ENCODE data around the gene ATP1B4.

The ATP1B4 gene

GRCh38 chrX:120321520-120322281 lies 40.2 kb upstream of the ATP1B4 start:
- H2AFZ ChIP-seq (ENCODE audit: low read length) = no peak overlapping the region
- no peak overlapping the region for H4K8ac ChIP-seq (ENCODE audit: low read depth, low read length)
- no peak overlapping the region for H3K14ac ChIP-seq (ENCODE audit: low read length)
- no peak overlapping the region for H3K4me2 ChIP-seq (ENCODE audit: insufficient read depth, low read length, poor library complexity, severe bottlenecking)
- H2BK12ac ChIP-seq (ENCODE audit: low read length) = no peak overlapping the region
- H3K4me3 ChIP-seq (ENCODE audit: low read length in 2 of 2) = no peak overlapping the region
- peaks cover 0 to 31% (median 0%) of the 10 kb centered on the region in 3 experiments for H3K27me3 ChIP-seq (ENCODE audit: control insufficient read depth in 3 of 3, insufficient read depth in 3 of 3, low read depth in 1 of 3, low read length in 3 of 3)
- H3K4me1 ChIP-seq (ENCODE audit: control insufficient read depth in 2 of 2, insufficient read depth in 1 of 2, low read depth in 1 of 2, low read length in 2 of 2) = no peaks in the 10 kb centered on the region
- H3K9ac ChIP-seq (ENCODE audit: low read depth, low read length, poor library complexity) = no peak overlapping the region
- H3K36me3 ChIP-seq (replicated peaks in 1 of 2; ENCODE audit: control insufficient read depth in 2 of 2, insufficient read depth in 2 of 2, low read length in 2 of 2) = no peaks in the 10 kb centered on the region
- no peak for DNase-seq (ENCODE audit: low spot score)
- no peak overlapping the region for H3K4ac ChIP-seq (ENCODE audit: low read length)
- H2AK5ac ChIP-seq (ENCODE audit: low read depth, low read length) = no peak overlapping the region
- no peak overlapping the region for H3K18ac ChIP-seq (ENCODE audit: low read length)
- no CpG with 5 or more reads among the region's 4 CpGs for WGBS, 2 donors (ENCODE audit: extremely low coverage in 2 of 2, insufficient read length in 2 of 2, insufficient replicate concordance in 1 of 2)
- no peak overlapping the region for H2BK5ac ChIP-seq (ENCODE audit: low read length)
- H2BK120ac ChIP-seq (ENCODE audit: low read depth, low read length) = no peak overlapping the region
- no peaks in the 10 kb centered on the region for H3K9me3 ChIP-seq (replicated peaks in 1 of 2; ENCODE audit: control insufficient read depth in 2 of 2, insufficient read depth in 1 of 2, low read depth in 1 of 2, low read length in 2 of 2)
- no peak overlapping the region for H2BK15ac ChIP-seq (ENCODE audit: low read length)
- no peak overlapping the region for H4K91ac ChIP-seq (ENCODE audit: low read depth, low read length, poor library complexity)
- no peak overlapping the region for H3K27ac ChIP-seq (replicated peaks; ENCODE audit: low read length)
- no peaks in the 10 kb centered on the region for H3K79me1 ChIP-seq (ENCODE audit: low read depth, low read length)
- H3K23ac ChIP-seq (ENCODE audit: low read depth, low read length, poor library complexity) = no peak overlapping the region

- DNase-seq (ENCODE audit: low spot score) = no peak
- no peak overlapping the region for H4K91ac ChIP-seq (ENCODE audit: low read depth, low read length, poor library complexity)
- H2BK120ac ChIP-seq (ENCODE audit: low read depth, low read length) = no peak overlapping the region
- WGBS, 2 donors (ENCODE audit: extremely low coverage in 2 of 2, insufficient read length in 2 of 2, insufficient replicate concordance in 1 of 2) = no CpG with 5 or more reads among the region's 2 CpGs
- H3K9ac ChIP-seq (ENCODE audit: low read depth, low read length, poor library complexity) = no peak overlapping the region
- H3K23ac ChIP-seq (ENCODE audit: low read depth, low read length, poor library complexity) = no peak overlapping the region
- H3K4me3 ChIP-seq (ENCODE audit: low read length in 2 of 2) = no peak overlapping the region
- no peak overlapping the region for H2AK5ac ChIP-seq (ENCODE audit: low read depth, low read length)
- no peak overlapping the region for H3K4ac ChIP-seq (ENCODE audit: low read length)
- H3K27me3 ChIP-seq (ENCODE audit: control insufficient read depth in 3 of 3, insufficient read depth in 3 of 3, low read depth in 1 of 3, low read length in 3 of 3) = no peaks in the 10 kb centered on the region
- no peaks in the 10 kb centered on the region for H3K79me1 ChIP-seq (ENCODE audit: low read depth, low read length)
- H4K8ac ChIP-seq (ENCODE audit: low read depth, low read length) = no peak overlapping the region
- H3K9me3 ChIP-seq (replicated peaks in 1 of 2; ENCODE audit: control insufficient read depth in 2 of 2, insufficient read depth in 1 of 2, low read depth in 1 of 2, low read length in 2 of 2) = no peaks in the 10 kb centered on the region
- no peaks in the 10 kb centered on the region for H3K4me1 ChIP-seq (ENCODE audit: control insufficient read depth in 2 of 2, insufficient read depth in 1 of 2, low read depth in 1 of 2, low read length in 2 of 2)
- H3K18ac ChIP-seq (ENCODE audit: low read length) = no peak overlapping the region
- H2BK12ac ChIP-seq (ENCODE audit: low read length) = no peak overlapping the region
- no peak overlapping the region for H3K14ac ChIP-seq (ENCODE audit: low read length)
- H2BK15ac ChIP-seq (ENCODE audit: low read length) = no peak overlapping the region
- H3K4me2 ChIP-seq (ENCODE audit: insufficient read depth, low read length, poor library complexity, severe bottlenecking) = no peak overlapping the region
- H2AFZ ChIP-seq (ENCODE audit: low read length) = no peak overlapping the region
- no peak overlapping the region for H3K27ac ChIP-seq (replicated peaks; ENCODE audit: low read length)
- H2BK5ac ChIP-seq (ENCODE audit: low read length) = no peak overlapping the region
- H3K36me3 ChIP-seq (replicated peaks in 1 of 2; ENCODE audit: control insufficient read depth in 2 of 2, insufficient read depth in 2 of 2, low read length in 2 of 2) = no peaks in the 10 kb centered on the region
Observed at GRCh38 chrX:120331116-120331515, 30.8 kb upstream of the ATP1B4 start.

DNA sequence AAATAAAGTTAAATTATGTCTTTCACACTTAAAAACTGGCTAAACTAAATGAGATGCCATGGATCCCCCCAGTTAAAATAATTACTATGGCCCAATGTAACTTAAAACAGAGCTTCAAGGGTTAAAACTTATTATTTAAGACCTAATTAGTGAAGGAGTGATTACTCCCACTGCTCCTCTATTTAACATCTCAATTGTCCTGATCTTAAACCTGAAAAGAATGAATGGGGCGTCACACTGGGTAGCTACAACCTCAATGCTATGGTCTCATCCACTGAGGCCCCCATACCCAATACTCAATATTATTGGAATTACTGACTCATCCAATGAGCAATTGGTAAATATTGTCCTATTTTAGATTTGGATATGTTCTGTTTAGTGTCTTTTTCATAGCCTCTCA lies 29.5 kb upstream of the ATP1B4 start:
- Histone ChIP-seq H3K4me2 (ENCODE audit: insufficient read depth, low read length, poor library complexity, severe bottlenecking) (no peak overlapping the region), H2BK12ac (ENCODE audit: low read length) (no peak overlapping the region), H3K36me3 (replicated peaks in 1 of 2; ENCODE audit: control insufficient read depth in 2 of 2, insufficient read depth in 2 of 2, low read length in 2 of 2) (no peaks in the 10 kb centered on the region), H3K23ac (ENCODE audit: low read depth, low read length, poor library complexity) (no peak overlapping the region), H2BK15ac (ENCODE audit: low read length) (no peak overlapping the region), H3K27ac (replicated peaks; ENCODE audit: low read length) (no peak overlapping the region), H3K4me1 (ENCODE audit: control insufficient read depth in 2 of 2, insufficient read depth in 1 of 2, low read depth in 1 of 2, low read length in 2 of 2) (no peaks in the 10 kb centered on the region), H2AFZ (ENCODE audit: low read length) (no peak overlapping the region), H3K4ac (ENCODE audit: low read length) (no peak overlapping the region), H3K9me3 (replicated peaks in 1 of 2; ENCODE audit: control insufficient read depth in 2 of 2, insufficient read depth in 1 of 2, low read depth in 1 of 2, low read length in 2 of 2) (peaks cover 0 to 3% of the 10 kb centered on the region in 2 donors), H3K4me3 (ENCODE audit: low read length in 2 of 2) (no peak overlapping the region), H2AK5ac (ENCODE audit: low read depth, low read length) (no peak overlapping the region), H3K9ac (ENCODE audit: low read depth, low read length, poor library complexity) (no peak overlapping the region), H4K8ac (ENCODE audit: low read depth, low read length) (no peak overlapping the region), H3K27me3 (ENCODE audit: control insufficient read depth in 3 of 3, insufficient read depth in 3 of 3, low read depth in 1 of 3, low read length in 3 of 3) (no peaks in the 10 kb centered on the region), H3K18ac (ENCODE audit: low read length) (no peak overlapping the region), H2BK120ac (ENCODE audit: low read depth, low read length) (no peak overlapping the region), H2BK5ac (ENCODE audit: low read length) (no peak overlapping the region), H3K14ac (ENCODE audit: low read length) (no peak overlapping the region), H4K91ac (ENCODE audit: low read depth, low read length, poor library complexity) (no peak overlapping the region), H3K79me1 (ENCODE audit: low read depth, low read length) (no peaks in the 10 kb centered on the region)
- WGBS, 2 donors (ENCODE audit: extremely low coverage in 2 of 2, insufficient read length in 2 of 2, insufficient replicate concordance in 1 of 2) = no CpG with 5 or more reads among the region's 1 CpG
- no peak for DNase-seq (ENCODE audit: low spot score)

GRCh38 chrX:120334151-120334550 lies 27.7 kb upstream of the ATP1B4 start:
- Histone ChIP-seq H2AFZ (ENCODE audit: low read length) (no peak overlapping the region), H2BK12ac (ENCODE audit: low read length) (no peak overlapping the region), H4K8ac (ENCODE audit: low read depth, low read length) (no peak overlapping the region), H3K4me1 (ENCODE audit: control insufficient read depth in 2 of 2, insufficient read depth in 1 of 2, low read depth in 1 of 2, low read length in 2 of 2) (no peaks in the 10 kb centered on the region), H3K27me3 (ENCODE audit: control insufficient read depth in 3 of 3, insufficient read depth in 3 of 3, low read depth in 1 of 3, low read length in 3 of 3) (no peaks in the 10 kb centered on the region), H3K27ac (replicated peaks; ENCODE audit: low read length) (no peak overlapping the region), H2AK5ac (ENCODE audit: low read depth, low read length) (no peak overlapping the region), H3K9me3 (replicated peaks in 1 of 2; ENCODE audit: control insufficient read depth in 2 of 2, insufficient read depth in 1 of 2, low read depth in 1 of 2, low read length in 2 of 2) (peaks cover 0 to 3% of the 10 kb centered on the region in 2 donors), H3K4me2 (ENCODE audit: insufficient read depth, low read length, poor library complexity, severe bottlenecking) (no peak overlapping the region), H3K23ac (ENCODE audit: low read depth, low read length, poor library complexity) (no peak overlapping the region), H2BK5ac (ENCODE audit: low read length) (no peak overlapping the region), H2BK120ac (ENCODE audit: low read depth, low read length) (no peak overlapping the region), H3K14ac (ENCODE audit: low read length) (no peak overlapping the region), H2BK15ac (ENCODE audit: low read length) (no peak overlapping the region), H3K36me3 (replicated peaks in 1 of 2; ENCODE audit: control insufficient read depth in 2 of 2, insufficient read depth in 2 of 2, low read length in 2 of 2) (no peaks in the 10 kb centered on the region), H3K9ac (ENCODE audit: low read depth, low read length, poor library complexity) (no peak overlapping the region), H3K79me1 (ENCODE audit: low read depth, low read length) (no peaks in the 10 kb centered on the region), H3K4me3 (ENCODE audit: low read length in 2 of 2) (no peak overlapping the region), H3K4ac (ENCODE audit: low read length) (no peak overlapping the region), H3K18ac (ENCODE audit: low read length) (no peak overlapping the region), H4K91ac (ENCODE audit: low read depth, low read length, poor library complexity) (no peak overlapping the region)
- DNase-seq (ENCODE audit: low spot score) = no peak
- WGBS, 2 donors (ENCODE audit: extremely low coverage in 2 of 2, insufficient read length in 2 of 2, insufficient replicate concordance in 1 of 2) = no CpG with 5 or more reads among the region's 2 CpGs
